SJCRH30 (cell line): ENCODE results near the gene HELZ2. TPM values are rescaled to one million over a fixed set of nuclear protein-coding genes. Genes with fewer than 3 reads are reported as not detected.

Experiments used
- DNase-seq, 2 experiments: peaks; one replicate each; pipeline ENCODE4 v3.0.0-alpha.2; 2015 to 2020
- H3K27ac ChIP-seq: fragments of 250-450 bp; sonication (Bioruptor Pico); 2 replicates; pipeline ENCODE4 v1.5.1; 2020; ENCODE audit warnings: mild to moderate bottlenecking, moderate library complexity
- H3K27me3 ChIP-seq: fragments of 250-450 bp; sonication (Bioruptor Pico); 2 replicates; pipeline ENCODE4 v1.5.1; 2020; ENCODE audit warnings: mild to moderate bottlenecking, moderate library complexity
- H3K36me3 ChIP-seq: fragments of 250-450 bp; sonication (Bioruptor Pico); 2 replicates; pipeline ENCODE4 v1.5.1; 2020; ENCODE audit warnings: mild to moderate bottlenecking, moderate library complexity
- H3K4me1 ChIP-seq: fragments of 250-450 bp; sonication (Bioruptor Pico); 2 replicates; pipeline ENCODE4 v1.5.1; 2020; ENCODE audit warnings: mild to moderate bottlenecking, moderate library complexity
- H3K4me3 ChIP-seq: fragments of 250-450 bp; sonication (Bioruptor Pico); 2 replicates; pipeline ENCODE4 v1.5.1; 2020; ENCODE audit warnings: mild to moderate bottlenecking, moderate library complexity
- H3K9me3 ChIP-seq: fragments of 250-450 bp; sonication (Bioruptor Pico); replicated peaks from 2 replicates; pipeline ENCODE4 v1.5.1; 2020; ENCODE audit warnings: mild to moderate bottlenecking, moderate library complexity
- total RNA-seq: library from RNA; depleted of rRNA; stranded (reverse); fragments of >200 nt; shearing (Covaris generic); gene quantifications from 2 replicates; pipeline ENCODE4 v1.2.3, GENCODE V29; 2014

HELZ2 gene
- total RNA-seq, 1 experiment from 2014 or later = 5.7 TPM

DNA sequence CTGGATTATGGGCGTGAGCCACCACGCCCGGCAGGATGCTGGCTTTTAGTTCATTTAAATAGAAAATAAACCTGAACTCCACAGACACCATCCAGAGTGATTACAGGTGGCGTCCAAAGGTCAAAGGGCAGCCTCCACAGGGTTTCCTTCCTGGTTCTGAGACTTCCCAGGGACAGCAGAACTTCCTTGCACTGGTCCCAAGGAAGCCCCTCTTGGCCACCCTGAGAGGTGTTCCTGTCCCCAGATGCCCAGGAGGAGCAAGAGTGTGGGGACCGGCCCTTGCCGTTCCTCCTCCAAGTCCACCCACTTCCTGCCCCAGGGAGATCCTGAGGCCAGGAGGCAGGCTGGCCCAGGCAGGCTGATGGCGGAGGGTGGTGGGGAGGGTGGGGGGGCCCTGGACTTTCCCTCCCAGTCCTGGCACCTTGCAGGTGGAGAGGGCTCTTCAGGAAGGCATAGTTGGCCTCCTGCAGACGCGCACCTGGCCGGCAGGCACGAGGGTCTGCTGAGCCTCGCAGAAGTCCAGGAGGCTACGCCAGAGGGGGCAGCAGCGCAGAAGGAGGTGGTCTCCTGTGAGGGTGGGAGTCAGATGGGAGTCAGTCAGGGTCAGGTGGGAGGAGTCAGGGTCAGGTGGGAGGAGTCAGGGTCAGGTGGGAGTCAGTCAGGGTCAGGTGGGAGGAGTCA, 15.1 kb downstream of the HELZ2 start:
- no peaks in the 10 kb centered on the region for H3K4me1 ChIP-seq
- H3K27ac ChIP-seq = no peak overlapping the region
- no peak overlapping the region for H3K4me3 ChIP-seq
- DNase-seq = no peak
- H3K27me3 ChIP-seq = no peaks in the 10 kb centered on the region; the same call in 1 of the 2 replicates
- no peaks in the 10 kb centered on the region for H3K36me3 ChIP-seq
- no peaks in the 10 kb centered on the region for H3K9me3 ChIP-seq

DNA sequence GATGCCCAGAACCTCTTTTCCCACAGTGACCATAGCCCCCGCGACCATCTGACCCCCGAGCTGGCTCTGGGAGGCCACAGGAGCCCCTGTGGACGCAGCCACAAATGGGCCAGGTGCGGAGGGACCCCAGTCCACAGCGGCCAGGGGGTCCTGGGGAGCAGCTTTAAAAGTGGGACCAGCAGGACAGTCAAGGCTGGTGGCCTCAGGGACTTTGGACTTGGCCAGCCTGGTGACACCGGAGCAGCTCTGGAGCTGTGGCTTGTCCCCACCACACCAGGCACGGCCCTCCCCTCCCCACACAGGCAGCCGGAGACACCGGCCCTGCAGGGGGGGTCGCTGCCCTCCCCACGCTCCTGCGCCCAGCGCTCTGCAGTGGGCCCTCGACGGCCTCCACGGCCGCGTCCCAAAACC, 16.6 kb downstream of the HELZ2 start:
- H3K27ac ChIP-seq = no peak overlapping the region
- H3K4me3 ChIP-seq = no peak overlapping the region
- H3K36me3 ChIP-seq = no peaks in the 10 kb centered on the region
- no peaks in the 10 kb centered on the region; the same call in 1 of the 2 replicates for H3K27me3 ChIP-seq
- H3K4me1 ChIP-seq = peaks cover 6% of the 10 kb centered on the region; the same call in 1 of the 2 replicates
- no peaks in the 10 kb centered on the region for H3K9me3 ChIP-seq
- DNase-seq = no peak

DNA sequence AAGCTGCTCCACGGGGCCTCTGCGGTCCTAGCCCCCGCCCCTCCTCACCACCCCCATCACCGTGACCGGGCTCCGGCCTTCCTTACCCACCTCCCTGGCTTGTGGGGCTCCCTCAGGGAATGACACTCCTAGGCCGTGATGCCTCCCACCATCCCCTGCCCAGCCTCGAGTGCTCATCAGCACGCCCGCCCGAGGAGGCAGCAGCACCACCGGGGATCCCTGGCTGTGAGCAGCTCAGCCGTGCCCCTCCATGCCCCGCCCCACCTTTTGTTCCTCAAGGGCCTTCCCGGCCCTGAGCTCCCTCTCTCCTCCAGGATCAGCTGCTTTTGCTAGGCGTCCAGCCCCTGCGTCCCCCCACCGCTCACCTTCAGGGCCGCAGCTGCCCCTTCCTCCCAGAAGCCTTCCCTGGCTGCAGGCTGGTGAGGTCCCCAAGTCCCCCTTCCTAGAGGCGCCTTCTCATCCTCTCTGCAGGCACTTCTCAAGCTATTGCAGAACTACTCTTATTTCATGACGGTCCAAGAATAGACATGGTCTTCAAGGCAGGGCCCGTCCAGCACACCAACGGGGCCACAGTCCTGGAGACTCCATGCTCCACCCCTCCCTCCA, 17.1 kb downstream of the HELZ2 start:
- Histone ChIP-seq H3K36me3 (no peaks in the 10 kb centered on the region), H3K27me3 (no peaks in the 10 kb centered on the region; the same call in 1 of the 2 replicates), H3K27ac (no peak overlapping the region), H3K4me3 (no peak overlapping the region), H3K9me3 (no peaks in the 10 kb centered on the region), H3K4me1 (peaks cover 8% of the 10 kb centered on the region; the same call in 1 of the 2 replicates)
- DNase-seq = no peak

DNA sequence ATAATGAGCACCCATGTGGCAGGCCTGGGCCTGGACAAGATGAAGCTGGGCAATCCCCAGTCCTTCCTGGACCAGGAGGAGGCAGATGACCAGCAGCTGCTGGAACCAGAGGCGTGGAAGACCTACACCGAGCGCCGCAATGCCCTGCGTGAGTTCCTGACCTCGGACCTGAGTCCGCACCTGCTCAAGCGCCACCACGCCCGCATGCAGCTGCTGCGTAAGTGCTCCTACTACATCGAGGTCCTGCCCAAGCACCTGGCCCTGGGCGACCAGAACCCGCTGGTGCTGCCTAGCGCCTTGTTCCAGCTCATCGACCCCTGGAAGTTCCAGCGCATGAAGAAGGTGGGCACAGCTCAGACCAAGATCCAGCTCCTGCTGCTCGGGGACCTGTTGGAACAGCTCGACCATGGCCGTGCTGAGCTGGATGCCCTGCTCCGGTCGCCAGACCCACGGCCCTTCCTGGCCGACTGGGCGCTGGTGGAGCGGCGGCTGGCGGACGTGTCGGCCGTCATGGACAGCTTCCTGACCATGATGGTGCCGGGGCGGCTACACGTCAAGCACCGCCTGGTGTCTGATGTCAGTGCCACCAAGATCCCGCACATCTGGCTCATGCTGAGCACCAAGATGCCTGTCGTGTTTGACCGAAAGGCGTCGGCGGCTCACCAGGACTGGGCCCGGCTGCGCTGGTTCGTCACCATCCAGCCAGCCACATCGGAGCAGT, 18.2 kb downstream of the HELZ2 start:
- H3K9me3 ChIP-seq = no peaks in the 10 kb centered on the region
- H3K27ac ChIP-seq = no peak overlapping the region
- H3K27me3 ChIP-seq = peaks cover 5% of the 10 kb centered on the region; the same call in 1 of the 2 replicates

DNA sequence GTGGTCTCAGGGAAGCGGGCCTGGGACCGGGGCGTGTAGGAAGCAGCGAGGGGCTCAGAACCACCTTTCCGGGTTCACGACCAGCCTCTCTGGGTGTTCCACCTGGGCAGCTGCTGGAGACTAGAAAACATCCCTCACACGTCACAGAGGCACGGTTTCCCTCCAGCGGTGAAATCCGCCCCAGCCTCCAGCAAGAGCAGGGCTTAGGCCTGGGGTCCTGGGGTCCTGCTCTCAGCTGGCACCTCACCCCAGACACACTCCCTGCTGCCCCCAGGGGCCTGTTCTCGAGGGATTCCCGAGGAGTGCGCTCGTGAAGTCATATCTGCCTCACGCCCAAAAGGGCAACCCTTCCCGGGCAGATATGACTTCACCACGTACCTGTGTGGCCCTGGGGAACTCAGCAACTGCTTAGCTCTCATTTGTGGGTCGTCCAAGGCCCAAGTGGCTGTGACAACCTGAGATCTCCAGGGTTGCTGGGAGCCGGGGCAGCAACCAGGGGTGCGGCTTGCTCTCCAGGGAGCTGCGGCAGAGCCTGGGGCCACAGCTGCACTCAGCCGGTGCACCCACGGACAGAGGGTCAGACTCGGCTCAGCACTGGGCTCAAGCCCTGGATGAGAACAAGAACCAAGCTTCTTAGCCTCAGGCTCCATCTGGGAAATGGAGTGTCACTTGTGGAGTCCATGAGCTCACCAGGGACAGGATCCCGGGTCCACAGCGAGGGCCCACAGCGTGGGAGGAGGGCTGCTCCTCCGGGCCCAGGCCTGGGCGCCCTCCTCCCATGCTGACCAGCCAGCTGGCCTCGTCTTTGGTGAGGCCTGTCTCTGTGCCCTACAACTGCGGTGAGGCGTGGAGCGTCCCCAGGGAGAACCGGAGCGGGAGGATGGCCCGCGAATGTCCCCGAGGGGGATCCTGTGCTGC, 19.4 kb downstream of the HELZ2 start:
- Histone ChIP-seq H3K27ac (no peak overlapping the region), H3K4me3 (no peak overlapping the region), H3K36me3 (no peaks in the 10 kb centered on the region), H3K4me1 (peaks cover 8% of the 10 kb centered on the region; the same call in 1 of the 2 replicates), H3K9me3 (no peaks in the 10 kb centered on the region), H3K27me3 (peaks cover 17% of the 10 kb centered on the region)
- no peak for DNase-seq

More for the DNA sequence above, 18.2 kb downstream of the HELZ2 start:
- peaks cover 8% of the 10 kb centered on the region; the same call in 1 of the 2 replicates for H3K4me1 ChIP-seq
- no peaks in the 10 kb centered on the region for H3K36me3 ChIP-seq
- DNase-seq = no peak
- H3K4me3 ChIP-seq = no peak overlapping the region

DNA sequence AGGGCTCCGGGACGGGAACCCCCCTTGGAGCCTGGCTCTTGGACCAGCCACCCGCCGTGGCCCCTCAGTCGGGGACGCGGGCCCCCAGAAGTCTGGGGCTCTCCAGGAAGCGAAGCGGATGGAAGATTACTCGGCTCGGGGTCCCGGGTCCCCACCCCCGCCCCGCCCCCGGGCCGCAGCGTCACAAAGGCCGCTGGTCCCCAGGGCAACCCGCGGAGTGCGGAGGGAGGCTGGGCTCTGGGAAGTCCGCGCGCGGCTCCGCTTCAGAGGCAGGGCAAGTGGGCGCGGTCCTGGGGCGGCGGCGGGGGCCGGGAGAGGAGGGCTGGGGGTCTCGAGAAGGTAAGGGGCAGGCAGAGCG, 20.1 kb downstream of the HELZ2 start, which contains the start of gene FNDC11:
FNDC11 (plus strand) TSS at position 227 of the 358 bp plus-strand sequence. CDS start 1,505 bp downstream, outside the sequence.
- Histone ChIP-seq H3K9me3 (no peaks in the 10 kb centered on the region), H3K27ac (no peak within 1 kb of the TSS)
- DNase-seq = no peak

DNA sequence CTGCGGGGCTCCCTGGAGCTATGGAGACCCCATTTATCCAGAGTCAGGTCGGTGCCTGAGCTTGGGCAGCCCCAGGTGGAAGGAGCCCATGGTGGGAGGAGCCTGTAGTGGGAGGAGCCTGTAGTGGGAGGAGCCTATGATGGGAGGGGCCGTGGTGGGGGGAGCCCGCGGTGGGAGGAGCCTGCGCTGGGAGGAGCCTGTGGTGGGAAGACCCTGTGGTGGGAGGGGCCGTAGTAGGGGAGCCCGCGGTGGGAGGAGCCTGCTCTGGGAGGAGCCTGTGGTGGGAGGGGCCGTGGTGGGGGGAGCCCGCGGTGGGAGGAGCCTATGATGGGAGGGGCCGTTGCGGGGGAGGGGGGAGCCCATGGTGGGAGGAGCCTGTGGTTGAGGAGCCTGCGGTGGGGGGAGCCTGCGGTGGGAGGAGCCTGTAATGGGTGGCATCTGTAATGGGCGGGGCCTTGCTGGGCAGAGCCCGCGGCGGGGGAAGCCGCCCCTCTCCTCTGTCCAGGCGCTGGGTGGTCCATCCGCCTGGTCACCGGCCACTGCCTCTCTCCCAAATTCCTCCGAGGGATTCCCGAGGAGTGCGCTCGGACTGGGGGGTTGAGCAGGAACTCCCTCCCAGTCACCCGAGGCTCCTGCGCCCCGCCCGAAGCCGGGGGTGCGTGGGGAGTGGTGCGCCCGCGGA, 20.6 kb downstream of the HELZ2 start:
- Histone ChIP-seq H3K9me3 (no peaks in the 10 kb centered on the region), H3K27me3 (peaks cover 24% of the 10 kb centered on the region), H3K4me1 (peaks cover 8% of the 10 kb centered on the region; the same call in 1 of the 2 replicates), H3K27ac (no peak overlapping the region), H3K36me3 (no peaks in the 10 kb centered on the region), H3K4me3 (no peak overlapping the region)
- DNase-seq = peak; percentile 74 to 75

More for the DNA sequence above, 20.1 kb downstream of the HELZ2 start, which contains the start of gene FNDC11:
- peaks cover 8% of the 10 kb centered on the region; the same call in 1 of the 2 replicates for H3K4me1 ChIP-seq
- H3K4me3 ChIP-seq = no peak within 1 kb of the TSS
- no peaks in the 10 kb centered on the region for H3K36me3 ChIP-seq
- H3K27me3 ChIP-seq = peaks cover 20% of the 10 kb centered on the region

DNA sequence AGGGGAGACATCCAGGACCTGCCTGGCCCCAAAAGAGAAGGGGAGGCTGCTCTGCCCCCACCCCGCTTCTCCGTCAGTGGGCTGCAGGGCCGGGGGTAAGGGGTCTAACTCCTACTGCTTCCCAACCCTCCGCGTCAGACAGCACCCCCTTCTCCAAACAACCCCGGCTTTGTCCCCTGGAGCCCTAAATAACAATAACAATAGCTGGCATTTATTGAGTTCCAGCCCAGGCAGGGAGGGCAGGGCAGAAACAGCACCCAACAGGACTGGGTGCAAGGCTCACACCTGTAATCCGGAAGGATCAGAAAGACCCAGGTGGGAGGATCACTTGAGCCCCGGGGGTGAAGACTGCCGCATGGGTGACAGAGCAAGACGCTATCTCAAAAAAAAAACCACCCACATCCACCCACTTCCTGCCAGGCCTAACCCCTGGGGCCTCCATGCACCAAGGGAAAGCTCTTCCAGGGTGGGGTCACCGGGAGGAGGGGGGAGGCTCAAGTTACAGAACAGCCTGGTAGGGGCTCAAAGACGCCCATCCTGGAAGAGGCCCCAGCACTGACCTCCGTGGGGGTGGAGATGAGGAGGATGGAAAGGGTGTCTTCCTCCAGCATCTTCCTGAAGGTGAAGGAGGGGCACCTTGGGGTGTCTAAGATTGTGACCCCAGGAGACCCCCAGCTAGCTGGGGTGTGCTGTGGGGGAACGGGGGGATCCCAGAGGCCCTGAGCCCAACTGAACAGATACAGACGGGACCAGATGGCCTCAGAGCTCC, 21.4 kb downstream of the HELZ2 start:
- DNase-seq = peak in 1 of 2 experiments; percentile 66
- Histone ChIP-seq H3K36me3 (no peaks in the 10 kb centered on the region), H3K27ac (no peak overlapping the region), H3K27me3 (peaks cover 30% of the 10 kb centered on the region), H3K4me3 (no peak overlapping the region), H3K9me3 (no peaks in the 10 kb centered on the region), H3K4me1 (peaks cover 8% of the 10 kb centered on the region; the same call in 1 of the 2 replicates)

DNA sequence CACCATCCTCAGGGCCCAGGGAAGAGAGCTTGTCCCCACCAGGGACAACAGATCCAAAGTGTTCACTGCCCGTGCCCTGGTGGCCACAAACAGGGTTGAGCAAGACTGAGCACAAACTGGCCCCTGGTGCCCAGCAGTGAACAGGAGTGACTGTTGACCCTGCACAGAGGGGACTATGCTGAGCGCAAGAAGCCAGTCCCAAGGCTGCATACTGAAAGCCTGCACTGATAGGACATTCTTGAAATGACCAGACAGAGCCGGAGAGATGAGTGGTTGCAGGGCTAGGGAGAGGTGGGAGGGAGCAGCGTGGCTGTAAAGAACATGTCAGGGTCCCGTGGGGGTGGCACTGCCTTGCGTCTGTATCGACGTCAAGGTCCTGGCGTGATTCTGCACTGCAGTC, 23.0 kb downstream of the HELZ2 start:
- no peaks in the 10 kb centered on the region for H3K36me3 ChIP-seq
- H3K4me1 ChIP-seq = peaks cover 8% of the 10 kb centered on the region; the same call in 1 of the 2 replicates
- H3K9me3 ChIP-seq = no peaks in the 10 kb centered on the region
- no peak overlapping the region for H3K27ac ChIP-seq
- H3K4me3 ChIP-seq = no peak overlapping the region
- peaks cover 40% of the 10 kb centered on the region for H3K27me3 ChIP-seq
- no peak for DNase-seq

DNA sequence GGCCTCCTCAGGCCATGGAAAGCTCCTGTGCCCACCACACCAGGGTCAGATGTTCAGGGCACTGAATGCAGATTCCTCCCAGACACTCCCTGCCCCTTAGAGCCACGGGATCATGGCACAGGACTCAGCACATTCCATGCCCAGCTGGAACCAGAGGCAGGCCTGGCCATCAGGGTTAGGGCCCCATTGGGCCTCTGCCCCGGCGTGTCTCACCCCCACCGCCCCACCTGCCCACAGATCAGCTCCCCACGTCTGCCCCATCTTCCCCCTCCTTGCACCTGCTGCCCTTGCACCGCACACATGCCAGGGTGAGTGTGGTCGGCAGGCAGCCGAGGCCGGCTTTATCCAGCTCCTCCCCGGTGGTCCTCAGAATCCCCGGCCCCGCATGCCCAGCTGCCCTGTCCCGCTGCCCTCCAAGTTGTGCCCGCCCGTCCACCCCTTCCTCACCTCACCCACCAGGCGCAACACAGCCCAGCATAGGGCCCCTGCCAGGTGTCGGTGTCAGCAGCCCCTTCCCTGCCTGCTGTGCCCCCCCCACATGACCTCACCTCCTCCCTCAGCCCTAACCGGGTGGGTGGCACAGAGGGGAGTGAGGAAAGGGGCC, 24.3 kb downstream of the HELZ2 start:
- Histone ChIP-seq H3K36me3 (no peaks in the 10 kb centered on the region), H3K27me3 (peaks cover 51% of the 10 kb centered on the region)
- no peak for DNase-seq

DNA sequence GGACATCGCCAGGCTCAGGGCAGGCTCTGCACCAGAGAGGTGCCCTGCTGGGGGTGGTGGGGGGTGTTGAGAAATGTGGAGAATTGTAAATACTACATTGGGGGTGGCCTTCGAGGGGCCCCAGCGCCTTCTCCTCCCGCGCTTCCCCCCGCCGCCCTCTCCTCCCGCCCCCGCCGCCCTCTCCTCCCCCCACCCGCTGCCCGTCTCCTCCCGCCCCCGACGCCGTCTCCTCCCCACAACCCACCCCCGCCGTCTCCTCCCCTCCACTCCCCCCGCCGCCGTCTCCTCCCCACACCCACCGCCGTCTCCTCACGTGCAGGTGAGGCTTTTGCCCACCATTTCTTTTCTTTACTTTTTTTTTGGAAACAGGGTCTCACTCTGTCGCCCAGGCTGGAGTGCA, 25.0 kb downstream of the HELZ2 start:
- H3K27me3 ChIP-seq = peaks cover 59% of the 10 kb centered on the region
- DNase-seq = no peak

More for the DNA sequence above, 24.3 kb downstream of the HELZ2 start:
- Histone ChIP-seq H3K27ac (no peak overlapping the region), H3K4me1 (peaks cover 8% of the 10 kb centered on the region; the same call in 1 of the 2 replicates), H3K9me3 (no peaks in the 10 kb centered on the region), H3K4me3 (no peak overlapping the region)

DNA sequence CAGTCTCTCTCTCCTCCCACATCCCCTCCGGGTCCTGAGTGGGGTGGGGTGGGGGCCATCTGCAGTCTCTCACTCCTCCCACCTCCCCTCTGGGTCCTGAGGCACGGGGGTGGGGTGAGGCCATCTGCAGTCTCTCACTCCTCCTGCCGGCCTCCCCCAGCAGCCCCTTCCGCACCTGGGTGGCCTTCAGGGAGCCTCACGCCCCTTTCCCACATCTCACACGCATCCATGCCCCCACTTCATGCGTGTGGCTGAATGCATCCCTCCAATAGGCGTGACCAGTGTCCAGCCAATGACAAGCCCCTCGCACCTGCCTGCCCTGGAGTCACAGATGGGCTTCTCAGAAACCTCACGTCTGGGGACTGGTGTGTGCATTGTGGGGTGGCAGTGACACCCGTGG, 25.5 kb downstream of the HELZ2 start:
- no peak for DNase-seq
- Histone ChIP-seq H3K4me3 (no peak overlapping the region), H3K27me3 (peaks cover 64% of the 10 kb centered on the region), H3K4me1 (peaks cover 8% of the 10 kb centered on the region; the same call in 1 of the 2 replicates), H3K9me3 (no peaks in the 10 kb centered on the region), H3K27ac (no peak overlapping the region), H3K36me3 (no peaks in the 10 kb centered on the region)

More for the DNA sequence above, 25.0 kb downstream of the HELZ2 start:
- Histone ChIP-seq H3K4me3 (no peak overlapping the region), H3K4me1 (peaks cover 8% of the 10 kb centered on the region; the same call in 1 of the 2 replicates), H3K36me3 (no peaks in the 10 kb centered on the region), H3K27ac (no peak overlapping the region), H3K9me3 (no peaks in the 10 kb centered on the region)
